ENCODE results near the gene DHX16. TPM values are rescaled to one million over a fixed set of nuclear protein-coding genes. Genes with fewer than 3 reads are reported as not detected.

DHX16 gene
- total RNA-seq, 1 experiment from 2014 or later = 32.2 TPM

DNA sequence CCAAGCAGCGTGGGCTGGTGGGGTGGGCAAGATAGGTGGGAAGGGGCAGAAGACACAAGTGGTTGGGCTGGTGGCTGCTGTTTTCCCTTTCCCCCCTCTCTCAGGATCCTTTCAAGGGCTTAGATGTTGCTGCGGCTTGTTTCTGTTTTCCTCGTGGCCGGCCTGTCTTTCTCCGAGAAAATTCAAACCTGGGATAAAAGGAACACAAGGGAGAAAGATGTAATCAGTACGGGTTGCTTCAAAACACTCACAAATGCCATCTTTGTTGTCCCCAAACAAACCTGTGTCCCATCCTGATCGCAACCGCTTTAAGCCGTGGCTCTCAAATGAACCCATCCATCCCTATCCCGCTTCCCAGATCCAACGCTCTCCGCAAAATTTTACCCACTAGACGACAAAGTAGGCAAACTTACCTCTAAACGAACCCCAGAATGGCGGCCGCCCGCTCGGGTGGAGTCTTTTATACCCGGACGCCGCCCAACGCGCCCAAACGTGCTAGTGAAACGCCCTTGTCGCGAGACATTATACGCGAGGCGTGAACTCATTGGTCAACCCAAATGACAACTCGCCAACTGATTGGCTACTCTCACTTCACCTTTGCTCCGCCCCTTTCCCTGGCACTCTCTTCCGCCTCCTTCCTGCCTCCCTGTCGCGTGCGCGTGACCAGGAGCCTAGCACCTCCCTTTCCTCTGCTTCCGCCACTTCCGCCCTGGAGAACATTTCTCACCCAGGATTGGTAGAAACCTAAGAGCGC lies 55.8 kb downstream of the DHX16 start, which contains the start of gene PPP1R10 (continued):
- TF ChIP-seq, protein P1, sequence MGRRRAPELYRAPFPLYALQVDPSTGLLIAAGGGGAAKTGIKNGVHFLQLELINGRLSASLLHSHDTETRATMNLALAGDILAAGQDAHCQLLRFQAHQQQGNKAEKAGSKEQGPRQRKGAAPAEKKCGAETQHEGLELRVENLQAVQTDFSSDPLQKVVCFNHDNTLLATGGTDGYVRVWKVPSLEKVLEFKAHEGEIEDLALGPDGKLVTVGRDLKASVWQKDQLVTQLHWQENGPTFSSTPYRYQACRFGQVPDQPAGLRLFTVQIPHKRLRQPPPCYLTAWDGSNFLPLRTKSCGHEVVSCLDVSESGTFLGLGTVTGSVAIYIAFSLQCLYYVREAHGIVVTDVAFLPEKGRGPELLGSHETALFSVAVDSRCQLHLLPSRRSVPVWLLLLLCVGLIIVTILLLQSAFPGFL (CRISPR knock-in tag; IDR thresholded peaks at IDR 0.05; ENCODE audit: borderline replicate concordance) = no peak
- no peak for TF ChIP-seq ZNF423 (CRISPR knock-in tag; IDR thresholded peaks at IDR 0.05)
- peak; percentile 94 for TF ChIP-seq NFATC4 (CRISPR knock-in tag; IDR thresholded peaks at IDR 0.05)
- TF ChIP-seq, protein P2, sequence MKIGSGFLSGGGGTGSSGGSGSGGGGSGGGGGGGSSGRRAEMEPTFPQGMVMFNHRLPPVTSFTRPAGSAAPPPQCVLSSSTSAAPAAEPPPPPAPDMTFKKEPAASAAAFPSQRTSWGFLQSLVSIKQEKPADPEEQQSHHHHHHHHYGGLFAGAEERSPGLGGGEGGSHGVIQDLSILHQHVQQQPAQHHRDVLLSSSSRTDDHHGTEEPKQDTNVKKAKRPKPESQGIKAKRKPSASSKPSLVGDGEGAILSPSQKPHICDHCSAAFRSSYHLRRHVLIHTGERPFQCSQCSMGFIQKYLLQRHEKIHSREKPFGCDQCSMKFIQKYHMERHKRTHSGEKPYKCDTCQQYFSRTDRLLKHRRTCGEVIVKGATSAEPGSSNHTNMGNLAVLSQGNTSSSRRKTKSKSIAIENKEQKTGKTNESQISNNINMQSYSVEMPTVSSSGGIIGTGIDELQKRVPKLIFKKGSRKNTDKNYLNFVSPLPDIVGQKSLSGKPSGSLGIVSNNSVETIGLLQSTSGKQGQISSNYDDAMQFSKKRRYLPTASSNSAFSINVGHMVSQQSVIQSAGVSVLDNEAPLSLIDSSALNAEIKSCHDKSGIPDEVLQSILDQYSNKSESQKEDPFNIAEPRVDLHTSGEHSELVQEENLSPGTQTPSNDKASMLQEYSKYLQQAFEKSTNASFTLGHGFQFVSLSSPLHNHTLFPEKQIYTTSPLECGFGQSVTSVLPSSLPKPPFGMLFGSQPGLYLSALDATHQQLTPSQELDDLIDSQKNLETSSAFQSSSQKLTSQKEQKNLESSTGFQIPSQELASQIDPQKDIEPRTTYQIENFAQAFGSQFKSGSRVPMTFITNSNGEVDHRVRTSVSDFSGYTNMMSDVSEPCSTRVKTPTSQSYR (CRISPR knock-in tag; IDR thresholded peaks at IDR 0.05) = no peak
- no peak for TF ChIP-seq TP53 (CRISPR knock-in tag; IDR thresholded peaks at IDR 0.05)
- TF ChIP-seq, protein P3, sequence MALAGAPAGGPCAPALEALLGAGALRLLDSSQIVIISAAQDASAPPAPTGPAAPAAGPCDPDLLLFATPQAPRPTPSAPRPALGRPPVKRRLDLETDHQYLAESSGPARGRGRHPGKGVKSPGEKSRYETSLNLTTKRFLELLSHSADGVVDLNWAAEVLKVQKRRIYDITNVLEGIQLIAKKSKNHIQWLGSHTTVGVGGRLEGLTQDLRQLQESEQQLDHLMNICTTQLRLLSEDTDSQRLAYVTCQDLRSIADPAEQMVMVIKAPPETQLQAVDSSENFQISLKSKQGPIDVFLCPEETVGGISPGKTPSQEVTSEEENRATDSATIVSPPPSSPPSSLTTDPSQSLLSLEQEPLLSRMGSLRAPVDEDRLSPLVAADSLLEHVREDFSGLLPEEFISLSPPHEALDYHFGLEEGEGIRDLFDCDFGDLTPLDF (CRISPR knock-in tag; IDR thresholded peaks at IDR 0.05) = no peak
- no peak for TF ChIP-seq ZNF263 (CRISPR knock-in tag; IDR thresholded peaks at IDR 0.05; ENCODE audit: low read depth)
- TF ChIP-seq, protein P4, sequence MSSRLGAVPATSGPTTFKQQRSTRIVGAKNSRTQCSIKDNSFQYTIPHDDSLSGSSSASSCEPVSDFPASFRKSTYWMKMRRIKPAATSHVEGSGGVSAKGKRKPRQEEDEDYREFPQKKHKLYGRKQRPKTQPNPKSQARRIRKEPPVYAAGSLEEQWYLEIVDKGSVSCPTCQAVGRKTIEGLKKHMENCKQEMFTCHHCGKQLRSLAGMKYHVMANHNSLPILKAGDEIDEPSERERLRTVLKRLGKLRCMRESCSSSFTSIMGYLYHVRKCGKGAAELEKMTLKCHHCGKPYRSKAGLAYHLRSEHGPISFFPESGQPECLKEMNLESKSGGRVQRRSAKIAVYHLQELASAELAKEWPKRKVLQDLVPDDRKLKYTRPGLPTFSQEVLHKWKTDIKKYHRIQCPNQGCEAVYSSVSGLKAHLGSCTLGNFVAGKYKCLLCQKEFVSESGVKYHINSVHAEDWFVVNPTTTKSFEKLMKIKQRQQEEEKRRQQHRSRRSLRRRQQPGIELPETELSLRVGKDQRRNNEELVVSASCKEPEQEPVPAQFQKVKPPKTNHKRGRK (CRISPR knock-in tag; IDR thresholded peaks at IDR 0.05; ENCODE audit: borderline replicate concordance) = no peak
- TF ChIP-seq, protein P5, sequence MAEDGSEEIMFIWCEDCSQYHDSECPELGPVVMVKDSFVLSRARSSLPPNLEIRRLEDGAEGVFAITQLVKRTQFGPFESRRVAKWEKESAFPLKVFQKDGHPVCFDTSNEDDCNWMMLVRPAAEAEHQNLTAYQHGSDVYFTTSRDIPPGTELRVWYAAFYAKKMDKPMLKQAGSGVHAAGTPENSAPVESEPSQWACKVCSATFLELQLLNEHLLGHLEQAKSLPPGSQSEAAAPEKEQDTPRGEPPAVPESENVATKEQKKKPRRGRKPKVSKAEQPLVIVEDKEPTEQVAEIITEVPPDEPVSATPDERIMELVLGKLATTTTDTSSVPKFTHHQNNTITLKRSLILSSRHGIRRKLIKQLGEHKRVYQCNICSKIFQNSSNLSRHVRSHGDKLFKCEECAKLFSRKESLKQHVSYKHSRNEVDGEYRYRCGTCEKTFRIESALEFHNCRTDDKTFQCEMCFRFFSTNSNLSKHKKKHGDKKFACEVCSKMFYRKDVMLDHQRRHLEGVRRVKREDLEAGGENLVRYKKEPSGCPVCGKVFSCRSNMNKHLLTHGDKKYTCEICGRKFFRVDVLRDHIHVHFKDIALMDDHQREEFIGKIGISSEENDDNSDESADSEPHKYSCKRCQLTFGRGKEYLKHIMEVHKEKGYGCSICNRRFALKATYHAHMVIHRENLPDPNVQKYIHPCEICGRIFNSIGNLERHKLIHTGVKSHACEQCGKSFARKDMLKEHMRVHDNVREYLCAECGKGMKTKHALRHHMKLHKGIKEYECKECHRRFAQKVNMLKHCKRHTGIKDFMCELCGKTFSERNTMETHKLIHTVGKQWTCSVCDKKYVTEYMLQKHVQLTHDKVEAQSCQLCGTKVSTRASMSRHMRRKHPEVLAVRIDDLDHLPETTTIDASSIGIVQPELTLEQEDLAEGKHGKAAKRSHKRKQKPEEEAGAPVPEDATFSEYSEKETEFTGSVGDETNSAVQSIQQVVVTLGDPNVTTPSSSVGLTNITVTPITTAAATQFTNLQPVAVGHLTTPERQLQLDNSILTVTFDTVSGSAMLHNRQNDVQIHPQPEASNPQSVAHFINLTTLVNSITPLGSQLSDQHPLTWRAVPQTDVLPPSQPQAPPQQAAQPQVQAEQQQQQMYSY (CRISPR knock-in tag; IDR thresholded peaks at IDR 0.05) = 0 out of 2 replicates have a peak, but pooled peaks have one; percentile 22
- TF ChIP-seq, protein P6, sequence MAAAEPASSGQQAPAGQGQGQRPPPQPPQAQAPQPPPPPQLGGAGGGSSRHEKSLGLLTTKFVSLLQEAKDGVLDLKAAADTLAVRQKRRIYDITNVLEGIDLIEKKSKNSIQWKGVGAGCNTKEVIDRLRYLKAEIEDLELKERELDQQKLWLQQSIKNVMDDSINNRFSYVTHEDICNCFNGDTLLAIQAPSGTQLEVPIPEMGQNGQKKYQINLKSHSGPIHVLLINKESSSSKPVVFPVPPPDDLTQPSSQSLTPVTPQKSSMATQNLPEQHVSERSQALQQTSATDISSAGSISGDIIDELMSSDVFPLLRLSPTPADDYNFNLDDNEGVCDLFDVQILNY (CRISPR knock-in tag; IDR thresholded peaks at IDR 0.05) = no peak
- TF ChIP-seq ZNF396 (CRISPR knock-in tag; IDR thresholded peaks at IDR 0.05; ENCODE audit: borderline replicate concordance) = no peak
- TF ChIP-seq, protein P7, sequence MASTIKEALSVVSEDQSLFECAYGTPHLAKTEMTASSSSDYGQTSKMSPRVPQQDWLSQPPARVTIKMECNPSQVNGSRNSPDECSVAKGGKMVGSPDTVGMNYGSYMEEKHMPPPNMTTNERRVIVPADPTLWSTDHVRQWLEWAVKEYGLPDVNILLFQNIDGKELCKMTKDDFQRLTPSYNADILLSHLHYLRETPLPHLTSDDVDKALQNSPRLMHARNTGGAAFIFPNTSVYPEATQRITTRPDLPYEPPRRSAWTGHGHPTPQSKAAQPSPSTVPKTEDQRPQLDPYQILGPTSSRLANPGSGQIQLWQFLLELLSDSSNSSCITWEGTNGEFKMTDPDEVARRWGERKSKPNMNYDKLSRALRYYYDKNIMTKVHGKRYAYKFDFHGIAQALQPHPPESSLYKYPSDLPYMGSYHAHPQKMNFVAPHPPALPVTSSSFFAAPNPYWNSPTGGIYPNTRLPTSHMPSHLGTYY (CRISPR knock-in tag; IDR thresholded peaks at IDR 0.05) = peak; percentile 95
- TF ChIP-seq, protein P8, sequence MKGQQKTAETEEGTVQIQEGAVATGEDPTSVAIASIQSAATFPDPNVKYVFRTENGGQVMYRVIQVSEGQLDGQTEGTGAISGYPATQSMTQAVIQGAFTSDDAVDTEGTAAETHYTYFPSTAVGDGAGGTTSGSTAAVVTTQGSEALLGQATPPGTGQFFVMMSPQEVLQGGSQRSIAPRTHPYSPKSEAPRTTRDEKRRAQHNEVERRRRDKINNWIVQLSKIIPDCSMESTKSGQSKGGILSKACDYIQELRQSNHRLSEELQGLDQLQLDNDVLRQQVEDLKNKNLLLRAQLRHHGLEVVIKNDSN (CRISPR knock-in tag; IDR thresholded peaks at IDR 0.05) = peak; percentile 81
- TF ChIP-seq, protein P9, sequence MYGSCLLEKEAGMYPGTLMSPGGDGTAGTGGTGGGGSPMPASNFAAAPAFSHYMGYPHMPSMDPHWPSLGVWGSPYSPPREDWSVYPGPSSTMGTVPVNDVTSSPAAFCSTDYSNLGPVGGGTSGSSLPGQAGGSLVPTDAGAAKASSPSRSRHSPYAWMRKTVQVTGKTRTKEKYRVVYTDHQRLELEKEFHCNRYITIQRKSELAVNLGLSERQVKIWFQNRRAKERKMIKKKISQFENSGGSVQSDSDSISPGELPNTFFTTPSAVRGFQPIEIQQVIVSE (CRISPR knock-in tag; IDR thresholded peaks at IDR 0.05; ENCODE audit: borderline replicate concordance) = peak; percentile 84; the same call in 1 of the 2 replicates
- peak; percentile 89; the same call in 1 of the 2 replicates for TF ChIP-seq ZNF416 (CRISPR knock-in tag; IDR thresholded peaks at IDR 0.05)
- no peak for TF ChIP-seq FOXJ3 (CRISPR knock-in tag; IDR thresholded peaks at IDR 0.05; ENCODE audit: borderline replicate concordance)
- TF ChIP-seq GRHL2 (CRISPR knock-in tag; IDR thresholded peaks at IDR 0.05; ENCODE audit: insufficient replicate concordance, severe bottlenecking) = no peak
- TF ChIP-seq, protein P10, sequence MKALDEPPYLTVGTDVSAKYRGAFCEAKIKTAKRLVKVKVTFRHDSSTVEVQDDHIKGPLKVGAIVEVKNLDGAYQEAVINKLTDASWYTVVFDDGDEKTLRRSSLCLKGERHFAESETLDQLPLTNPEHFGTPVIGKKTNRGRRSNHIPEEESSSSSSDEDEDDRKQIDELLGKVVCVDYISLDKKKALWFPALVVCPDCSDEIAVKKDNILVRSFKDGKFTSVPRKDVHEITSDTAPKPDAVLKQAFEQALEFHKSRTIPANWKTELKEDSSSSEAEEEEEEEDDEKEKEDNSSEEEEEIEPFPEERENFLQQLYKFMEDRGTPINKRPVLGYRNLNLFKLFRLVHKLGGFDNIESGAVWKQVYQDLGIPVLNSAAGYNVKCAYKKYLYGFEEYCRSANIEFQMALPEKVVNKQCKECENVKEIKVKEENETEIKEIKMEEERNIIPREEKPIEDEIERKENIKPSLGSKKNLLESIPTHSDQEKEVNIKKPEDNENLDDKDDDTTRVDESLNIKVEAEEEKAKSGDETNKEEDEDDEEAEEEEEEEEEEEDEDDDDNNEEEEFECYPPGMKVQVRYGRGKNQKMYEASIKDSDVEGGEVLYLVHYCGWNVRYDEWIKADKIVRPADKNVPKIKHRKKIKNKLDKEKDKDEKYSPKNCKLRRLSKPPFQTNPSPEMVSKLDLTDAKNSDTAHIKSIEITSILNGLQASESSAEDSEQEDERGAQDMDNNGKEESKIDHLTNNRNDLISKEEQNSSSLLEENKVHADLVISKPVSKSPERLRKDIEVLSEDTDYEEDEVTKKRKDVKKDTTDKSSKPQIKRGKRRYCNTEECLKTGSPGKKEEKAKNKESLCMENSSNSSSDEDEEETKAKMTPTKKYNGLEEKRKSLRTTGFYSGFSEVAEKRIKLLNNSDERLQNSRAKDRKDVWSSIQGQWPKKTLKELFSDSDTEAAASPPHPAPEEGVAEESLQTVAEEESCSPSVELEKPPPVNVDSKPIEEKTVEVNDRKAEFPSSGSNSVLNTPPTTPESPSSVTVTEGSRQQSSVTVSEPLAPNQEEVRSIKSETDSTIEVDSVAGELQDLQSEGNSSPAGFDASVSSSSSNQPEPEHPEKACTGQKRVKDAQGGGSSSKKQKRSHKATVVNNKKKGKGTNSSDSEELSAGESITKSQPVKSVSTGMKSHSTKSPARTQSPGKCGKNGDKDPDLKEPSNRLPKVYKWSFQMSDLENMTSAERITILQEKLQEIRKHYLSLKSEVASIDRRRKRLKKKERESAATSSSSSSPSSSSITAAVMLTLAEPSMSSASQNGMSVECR (CRISPR knock-in tag; IDR thresholded peaks at IDR 0.05; ENCODE audit: borderline replicate concordance) = no peak
